Measurements from ENCODE around the gene PARVB. TPM values are rescaled to one million over a fixed set of nuclear protein-coding genes. Genes with fewer than 3 reads are reported as not detected.

PARVB gene
- total and polyA plus RNA-seq, 9 of the 15 experiments (the other 6 are each of a cell fraction or from before 2014, with no cell fraction given): 1.1 to 59.2 (median 29.2) TPM

DNA sequence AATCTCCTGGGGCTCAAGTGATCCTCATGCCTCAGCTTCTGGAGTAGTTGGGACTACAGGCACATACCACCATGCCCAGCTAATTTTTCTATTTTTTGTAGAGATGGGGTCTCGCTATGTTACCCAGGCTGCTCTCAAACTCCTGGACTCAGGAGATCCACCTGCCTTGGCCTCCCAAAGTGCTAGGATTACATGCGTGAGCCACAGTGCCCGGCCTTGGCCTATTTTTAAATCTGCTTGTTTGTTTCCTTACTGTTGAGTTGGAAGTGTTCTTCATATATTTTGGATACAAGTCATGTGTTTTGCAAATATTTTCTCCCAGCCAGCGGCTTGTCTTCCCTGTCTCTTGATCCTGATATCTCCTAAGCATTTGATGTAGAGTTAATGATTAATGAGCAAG lies 5.0 kb downstream of the PARVB start:
- Histone ChIP-seq H3K27me3 (ENCODE audit: control insufficient read depth in 2 of 2, insufficient read depth in 2 of 2, low read length in 2 of 2) (no peaks in the 10 kb centered on the region), H3K9me3 (replicated peaks; ENCODE audit: control insufficient read depth, insufficient read depth, low read depth, low read length) (no peaks in the 10 kb centered on the region), H3K9ac (ENCODE audit: insufficient read depth in 1 of 2, low read depth in 2 of 2, low read length in 2 of 2) (no peak overlapping the region), H3K9me1 (ENCODE audit: control insufficient read depth, insufficient read depth, low read length) (peaks cover 6% of the 10 kb centered on the region), H2AFZ (ENCODE audit: low read depth, low read length) (no peak overlapping the region), H3K4me1 (replicated peaks in 1 of 2; ENCODE audit: control insufficient read depth in 2 of 2, insufficient read depth in 2 of 2, low read length in 2 of 2) (peaks cover 27 to 38% of the 10 kb centered on the region in 2 experiments), H3K4me3 (no peak overlapping the region), H3K4me2 (ENCODE audit: insufficient read depth, low read length) (no peak overlapping the region), H3K79me2 (ENCODE audit: control insufficient read depth, insufficient read depth, low read length) (peaks cover 89% of the 10 kb centered on the region), H3K27ac (ENCODE audit: extremely low read depth, low read depth, low read length) (no peak overlapping the region), H4K20me1 (replicated peaks; ENCODE audit: control insufficient read depth, insufficient read depth, low read length) (no peaks in the 10 kb centered on the region), H3K36me3 (ENCODE audit: control insufficient read depth, insufficient read depth, low read length) (peaks cover 10% of the 10 kb centered on the region; the same call in 2 of the 3 replicates)
- no TSS peak for BruUV-seq (replicated peaks)
- FAIRE-seq (no peak), DNase-seq (ENCODE audit: extremely low read depth in 1 of 4, low spot score in 3 of 4) (no peak), ATAC-seq (no peak)
- WGBS (ENCODE audit: insufficient coverage, low coverage, missing lambda C conversion rate): 90% methylated on average over 4 of the region's 4 CpGs
- ChIA-PET POLR2A (no interaction called here), CTCF (ENCODE audit: low intra/inter-chr PET ratio) (no interaction called here)
- intact Hi-C loops (cut with micrococcal nuclease) (no loop called here), in situ Hi-C loops (cut with MboI) (no loop called here)
- TF ChIP-seq, protein P1, sequence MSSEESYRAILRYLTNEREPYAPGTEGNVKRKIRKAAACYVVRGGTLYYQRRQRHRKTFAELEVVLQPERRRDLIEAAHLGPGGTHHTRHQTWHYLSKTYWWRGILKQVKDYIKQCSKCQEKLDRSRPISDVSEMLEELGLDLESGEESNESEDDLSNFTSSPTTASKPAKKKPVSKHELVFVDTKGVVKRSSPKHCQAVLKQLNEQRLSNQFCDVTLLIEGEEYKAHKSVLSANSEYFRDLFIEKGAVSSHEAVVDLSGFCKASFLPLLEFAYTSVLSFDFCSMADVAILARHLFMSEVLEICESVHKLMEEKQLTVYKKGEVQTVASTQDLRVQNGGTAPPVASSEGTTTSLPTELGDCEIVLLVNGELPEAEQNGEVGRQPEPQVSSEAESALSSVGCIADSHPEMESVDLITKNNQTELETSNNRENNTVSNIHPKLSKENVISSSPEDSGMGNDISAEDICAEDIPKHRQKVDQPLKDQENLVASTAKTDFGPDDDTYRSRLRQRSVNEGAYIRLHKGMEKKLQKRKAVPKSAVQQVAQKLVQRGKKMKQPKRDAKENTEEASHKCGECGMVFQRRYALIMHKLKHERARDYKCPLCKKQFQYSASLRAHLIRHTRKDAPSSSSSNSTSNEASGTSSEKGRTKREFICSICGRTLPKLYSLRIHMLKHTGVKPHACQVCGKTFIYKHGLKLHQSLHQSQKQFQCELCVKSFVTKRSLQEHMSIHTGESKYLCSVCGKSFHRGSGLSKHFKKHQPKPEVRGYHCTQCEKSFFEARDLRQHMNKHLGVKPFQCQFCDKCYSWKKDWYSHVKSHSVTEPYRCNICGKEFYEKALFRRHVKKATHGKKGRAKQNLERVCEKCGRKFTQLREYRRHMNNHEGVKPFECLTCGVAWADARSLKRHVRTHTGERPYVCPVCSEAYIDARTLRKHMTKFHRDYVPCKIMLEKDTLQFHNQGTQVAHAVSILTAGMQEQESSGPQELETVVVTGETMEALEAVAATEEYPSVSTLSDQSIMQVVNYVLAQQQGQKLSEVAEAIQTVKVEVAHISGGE (CRISPR knock-in tag; IDR thresholded peaks at IDR 0.05): no peak
- TF ChIP-seq HCFC1 (IDR thresholded peaks at IDR 0.05; ENCODE audit: low read depth, low read length) (no peak), ZFPM2 (CRISPR knock-in tag; IDR thresholded peaks at IDR 0.05) (no peak), ZNF717 (CRISPR knock-in tag; IDR thresholded peaks at IDR 0.05) (no peak)
- TF ChIP-seq, protein P2, sequence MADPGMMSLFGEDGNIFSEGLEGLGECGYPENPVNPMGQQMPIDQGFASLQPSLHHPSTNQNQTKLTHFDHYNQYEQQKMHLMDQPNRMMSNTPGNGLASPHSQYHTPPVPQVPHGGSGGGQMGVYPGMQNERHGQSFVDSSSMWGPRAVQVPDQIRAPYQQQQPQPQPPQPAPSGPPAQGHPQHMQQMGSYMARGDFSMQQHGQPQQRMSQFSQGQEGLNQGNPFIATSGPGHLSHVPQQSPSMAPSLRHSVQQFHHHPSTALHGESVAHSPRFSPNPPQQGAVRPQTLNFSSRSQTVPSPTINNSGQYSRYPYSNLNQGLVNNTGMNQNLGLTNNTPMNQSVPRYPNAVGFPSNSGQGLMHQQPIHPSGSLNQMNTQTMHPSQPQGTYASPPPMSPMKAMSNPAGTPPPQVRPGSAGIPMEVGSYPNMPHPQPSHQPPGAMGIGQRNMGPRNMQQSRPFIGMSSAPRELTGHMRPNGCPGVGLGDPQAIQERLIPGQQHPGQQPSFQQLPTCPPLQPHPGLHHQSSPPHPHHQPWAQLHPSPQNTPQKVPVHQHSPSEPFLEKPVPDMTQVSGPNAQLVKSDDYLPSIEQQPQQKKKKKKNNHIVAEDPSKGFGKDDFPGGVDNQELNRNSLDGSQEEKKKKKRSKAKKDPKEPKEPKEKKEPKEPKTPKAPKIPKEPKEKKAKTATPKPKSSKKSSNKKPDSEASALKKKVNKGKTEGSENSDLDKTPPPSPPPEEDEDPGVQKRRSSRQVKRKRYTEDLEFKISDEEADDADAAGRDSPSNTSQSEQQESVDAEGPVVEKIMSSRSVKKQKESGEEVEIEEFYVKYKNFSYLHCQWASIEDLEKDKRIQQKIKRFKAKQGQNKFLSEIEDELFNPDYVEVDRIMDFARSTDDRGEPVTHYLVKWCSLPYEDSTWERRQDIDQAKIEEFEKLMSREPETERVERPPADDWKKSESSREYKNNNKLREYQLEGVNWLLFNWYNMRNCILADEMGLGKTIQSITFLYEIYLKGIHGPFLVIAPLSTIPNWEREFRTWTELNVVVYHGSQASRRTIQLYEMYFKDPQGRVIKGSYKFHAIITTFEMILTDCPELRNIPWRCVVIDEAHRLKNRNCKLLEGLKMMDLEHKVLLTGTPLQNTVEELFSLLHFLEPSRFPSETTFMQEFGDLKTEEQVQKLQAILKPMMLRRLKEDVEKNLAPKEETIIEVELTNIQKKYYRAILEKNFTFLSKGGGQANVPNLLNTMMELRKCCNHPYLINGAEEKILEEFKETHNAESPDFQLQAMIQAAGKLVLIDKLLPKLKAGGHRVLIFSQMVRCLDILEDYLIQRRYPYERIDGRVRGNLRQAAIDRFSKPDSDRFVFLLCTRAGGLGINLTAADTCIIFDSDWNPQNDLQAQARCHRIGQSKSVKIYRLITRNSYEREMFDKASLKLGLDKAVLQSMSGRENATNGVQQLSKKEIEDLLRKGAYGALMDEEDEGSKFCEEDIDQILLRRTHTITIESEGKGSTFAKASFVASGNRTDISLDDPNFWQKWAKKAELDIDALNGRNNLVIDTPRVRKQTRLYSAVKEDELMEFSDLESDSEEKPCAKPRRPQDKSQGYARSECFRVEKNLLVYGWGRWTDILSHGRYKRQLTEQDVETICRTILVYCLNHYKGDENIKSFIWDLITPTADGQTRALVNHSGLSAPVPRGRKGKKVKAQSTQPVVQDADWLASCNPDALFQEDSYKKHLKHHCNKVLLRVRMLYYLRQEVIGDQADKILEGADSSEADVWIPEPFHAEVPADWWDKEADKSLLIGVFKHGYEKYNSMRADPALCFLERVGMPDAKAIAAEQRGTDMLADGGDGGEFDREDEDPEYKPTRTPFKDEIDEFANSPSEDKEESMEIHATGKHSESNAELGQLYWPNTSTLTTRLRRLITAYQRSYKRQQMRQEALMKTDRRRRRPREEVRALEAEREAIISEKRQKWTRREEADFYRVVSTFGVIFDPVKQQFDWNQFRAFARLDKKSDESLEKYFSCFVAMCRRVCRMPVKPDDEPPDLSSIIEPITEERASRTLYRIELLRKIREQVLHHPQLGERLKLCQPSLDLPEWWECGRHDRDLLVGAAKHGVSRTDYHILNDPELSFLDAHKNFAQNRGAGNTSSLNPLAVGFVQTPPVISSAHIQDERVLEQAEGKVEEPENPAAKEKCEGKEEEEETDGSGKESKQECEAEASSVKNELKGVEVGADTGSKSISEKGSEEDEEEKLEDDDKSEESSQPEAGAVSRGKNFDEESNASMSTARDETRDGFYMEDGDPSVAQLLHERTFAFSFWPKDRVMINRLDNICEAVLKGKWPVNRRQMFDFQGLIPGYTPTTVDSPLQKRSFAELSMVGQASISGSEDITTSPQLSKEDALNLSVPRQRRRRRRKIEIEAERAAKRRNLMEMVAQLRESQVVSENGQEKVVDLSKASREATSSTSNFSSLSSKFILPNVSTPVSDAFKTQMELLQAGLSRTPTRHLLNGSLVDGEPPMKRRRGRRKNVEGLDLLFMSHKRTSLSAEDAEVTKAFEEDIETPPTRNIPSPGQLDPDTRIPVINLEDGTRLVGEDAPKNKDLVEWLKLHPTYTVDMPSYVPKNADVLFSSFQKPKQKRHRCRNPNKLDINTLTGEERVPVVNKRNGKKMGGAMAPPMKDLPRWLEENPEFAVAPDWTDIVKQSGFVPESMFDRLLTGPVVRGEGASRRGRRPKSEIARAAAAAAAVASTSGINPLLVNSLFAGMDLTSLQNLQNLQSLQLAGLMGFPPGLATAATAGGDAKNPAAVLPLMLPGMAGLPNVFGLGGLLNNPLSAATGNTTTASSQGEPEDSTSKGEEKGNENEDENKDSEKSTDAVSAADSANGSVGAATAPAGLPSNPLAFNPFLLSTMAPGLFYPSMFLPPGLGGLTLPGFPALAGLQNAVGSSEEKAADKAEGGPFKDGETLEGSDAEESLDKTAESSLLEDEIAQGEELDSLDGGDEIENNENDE (IDR thresholded peaks at IDR 0.05; ENCODE audit: low read depth, low read length): no peak
- TF ChIP-seq, protein P3, sequence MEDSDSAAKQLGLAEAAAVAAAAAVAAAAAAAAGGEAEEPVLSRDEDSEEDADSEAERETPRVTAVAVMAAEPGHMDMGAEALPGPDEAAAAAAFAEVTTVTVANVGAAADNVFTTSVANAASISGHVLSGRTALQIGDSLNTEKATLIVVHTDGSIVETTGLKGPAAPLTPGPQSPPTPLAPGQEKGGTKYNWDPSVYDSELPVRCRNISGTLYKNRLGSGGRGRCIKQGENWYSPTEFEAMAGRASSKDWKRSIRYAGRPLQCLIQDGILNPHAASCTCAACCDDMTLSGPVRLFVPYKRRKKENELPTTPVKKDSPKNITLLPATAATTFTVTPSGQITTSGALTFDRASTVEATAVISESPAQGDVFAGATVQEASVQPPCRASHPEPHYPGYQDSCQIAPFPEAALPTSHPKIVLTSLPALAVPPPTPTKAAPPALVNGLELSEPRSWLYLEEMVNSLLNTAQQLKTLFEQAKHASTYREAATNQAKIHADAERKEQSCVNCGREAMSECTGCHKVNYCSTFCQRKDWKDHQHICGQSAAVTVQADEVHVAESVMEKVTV (CRISPR knock-in tag; IDR thresholded peaks at IDR 0.05): no peak
